Mucosa of rectum (tissue), 2 donors: Measurements from ENCODE around the gene EIF3K.

ENCODE experiments used
- H3K27ac ChIP-seq, 2 donors: one replicate each; pipeline ENCODE4 v1.7.0; 2013; ENCODE audit warnings: inconsistent platforms in 2 of 2, low read depth in 2 of 2, low read length in 2 of 2
- H3K27me3 ChIP-seq, 2 donors: one replicate each; pipeline ENCODE4 v1.7.0; 2013; ENCODE audit warnings: low read length in 2 of 2; ENCODE audit not compliant: control insufficient read depth in 2 of 2, insufficient read depth in 2 of 2
- H3K36me3 ChIP-seq, 2 donors: one replicate each; pipeline ENCODE4 v1.7.0; 2013; ENCODE audit warnings: low read length in 2 of 2; ENCODE audit not compliant: control insufficient read depth in 2 of 2, insufficient read depth in 2 of 2
- H3K4me1 ChIP-seq, 2 donors: one replicate each; pipeline ENCODE4 v1.7.0; 2013; ENCODE audit warnings: low read length in 2 of 2, mild to moderate bottlenecking in 1 of 2; ENCODE audit not compliant: control insufficient read depth in 2 of 2, insufficient read depth in 2 of 2
- H3K4me3 ChIP-seq, 2 donors: one replicate each; pipeline ENCODE4 v1.7.0; 2013; ENCODE audit warnings: low read length in 2 of 2
- H3K9ac ChIP-seq, 2 donors: one replicate each; pipeline ENCODE4 v1.7.0; 2013; ENCODE audit warnings: low read length in 2 of 2, low read depth in 1 of 2, mild to moderate bottlenecking in 1 of 2
- H3K9me3 ChIP-seq, 2 donors: one replicate each; pipeline ENCODE4 v1.7.0; 2013; ENCODE audit warnings: low read length in 2 of 2; ENCODE audit not compliant: control insufficient read depth in 2 of 2
- donor health status: healthy.
- donor health status: Normal muscosa, but diverticular disease.

Gene EIF3K

DNA sequence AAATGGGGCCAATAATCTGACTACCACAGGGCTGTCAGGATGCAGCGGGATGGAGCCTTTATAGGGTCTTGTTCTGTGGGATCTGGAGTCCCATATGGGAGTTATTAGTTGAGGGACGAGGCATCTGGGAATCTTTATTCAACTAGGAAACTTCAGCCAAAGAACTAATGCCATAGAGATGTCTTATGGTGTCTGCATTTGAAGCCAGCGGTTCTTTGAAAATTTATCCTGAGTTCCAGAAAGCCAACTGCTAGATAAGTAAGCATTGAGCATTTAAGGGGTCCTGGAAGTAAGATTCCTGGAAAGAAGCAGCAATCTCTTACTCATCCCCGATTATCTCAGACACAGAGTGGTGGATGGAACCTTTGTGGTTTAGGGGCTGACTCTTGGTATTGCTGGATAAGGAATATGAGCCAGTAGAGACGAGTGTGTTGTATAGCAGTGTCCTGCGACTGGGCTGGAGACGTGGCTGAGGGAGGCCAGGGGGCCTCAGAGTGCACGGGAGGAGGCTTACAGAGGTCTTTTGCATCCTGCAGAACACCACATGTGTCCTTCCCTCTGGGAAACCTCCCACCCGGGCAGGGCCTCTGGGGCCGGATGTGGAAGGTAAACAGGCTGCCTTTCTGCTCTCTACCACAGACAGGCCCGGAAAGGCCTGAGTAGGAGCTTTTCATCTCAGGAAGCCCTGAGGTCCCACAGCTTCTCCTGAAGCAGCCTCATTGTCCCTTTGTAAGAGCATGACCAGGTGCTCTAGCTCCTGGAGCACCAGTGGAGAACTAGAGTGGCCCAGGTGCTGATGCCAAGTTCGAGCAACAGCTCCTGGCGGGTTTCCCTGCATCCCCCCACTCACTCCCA is 57.3 kb downstream of the EIF3K start:
- H3K27me3 ChIP-seq = no peaks in the 10 kb centered on the region
- no peak overlapping the region for H3K4me3 ChIP-seq
- peak overlapping the region in 1 of 2 donors; percentile 28 for H3K9ac ChIP-seq

GRCh38 chr19:38676878-38677646 is 58.1 kb downstream of the EIF3K start:
- H3K27me3 ChIP-seq = no peaks in the 10 kb centered on the region
- peaks cover 7 to 17% of the 10 kb centered on the region in 2 donors for H3K36me3 ChIP-seq
- H3K27ac ChIP-seq = peak overlapping the region; percentile 46 to 60
- no peaks in the 10 kb centered on the region for H3K9me3 ChIP-seq
- no peak overlapping the region for H3K4me3 ChIP-seq
- peaks cover 52 to 68% of the 10 kb centered on the region in 2 donors for H3K4me1 ChIP-seq
- peak overlapping the region in 1 of 2 donors; percentile 28 for H3K9ac ChIP-seq

More for the DNA sequence above, 57.3 kb downstream of the EIF3K start:
- Histone ChIP-seq H3K4me1 (peaks cover 47 to 72% of the 10 kb centered on the region in 2 donors), H3K9me3 (no peaks in the 10 kb centered on the region), H3K27ac (peak overlapping the region; percentile 46 to 60), H3K36me3 (peaks cover 7 to 17% of the 10 kb centered on the region in 2 donors)

GRCh38 chr19:38678217-38678890 is 59.4 kb downstream of the EIF3K start:
- H3K4me3 ChIP-seq = no peak overlapping the region
- H3K9ac ChIP-seq = no peak overlapping the region
- peaks cover 7 to 17% of the 10 kb centered on the region in 2 donors for H3K36me3 ChIP-seq
- H3K27ac ChIP-seq = peak overlapping the region; percentile 73 to 75
- H3K4me1 ChIP-seq = peaks cover 62 to 80% of the 10 kb centered on the region in 2 donors
- no peaks in the 10 kb centered on the region for H3K27me3 ChIP-seq
- no peaks in the 10 kb centered on the region for H3K9me3 ChIP-seq

- peaks cover 65 to 87% of the 10 kb centered on the region in 2 donors for H3K4me1 ChIP-seq
- peaks cover 7 to 17% of the 10 kb centered on the region in 2 donors for H3K36me3 ChIP-seq
- no peaks in the 10 kb centered on the region for H3K27me3 ChIP-seq
- no peaks in the 10 kb centered on the region for H3K9me3 ChIP-seq
- peak overlapping the region in 1 of 2 donors; percentile 20 for H3K9ac ChIP-seq
- peak overlapping the region; percentile 73 to 75 for H3K27ac ChIP-seq
- no peak overlapping the region for H3K4me3 ChIP-seq
Measured at GRCh38 chr19:38678891-38679494, 60.0 kb downstream of the EIF3K start.

- Histone ChIP-seq H3K4me1 (peaks cover 69 to 87% of the 10 kb centered on the region in 2 donors), H3K27ac (peak overlapping the region; percentile 73 to 75), H3K9ac (peak overlapping the region in 1 of 2 donors; percentile 20), H3K9me3 (no peaks in the 10 kb centered on the region), H3K36me3 (peaks cover 7 to 17% of the 10 kb centered on the region in 2 donors), H3K27me3 (no peaks in the 10 kb centered on the region), H3K4me3 (no peak overlapping the region)
Measured at GRCh38 chr19:38679839-38680238, 60.9 kb downstream of the EIF3K start.

DNA sequence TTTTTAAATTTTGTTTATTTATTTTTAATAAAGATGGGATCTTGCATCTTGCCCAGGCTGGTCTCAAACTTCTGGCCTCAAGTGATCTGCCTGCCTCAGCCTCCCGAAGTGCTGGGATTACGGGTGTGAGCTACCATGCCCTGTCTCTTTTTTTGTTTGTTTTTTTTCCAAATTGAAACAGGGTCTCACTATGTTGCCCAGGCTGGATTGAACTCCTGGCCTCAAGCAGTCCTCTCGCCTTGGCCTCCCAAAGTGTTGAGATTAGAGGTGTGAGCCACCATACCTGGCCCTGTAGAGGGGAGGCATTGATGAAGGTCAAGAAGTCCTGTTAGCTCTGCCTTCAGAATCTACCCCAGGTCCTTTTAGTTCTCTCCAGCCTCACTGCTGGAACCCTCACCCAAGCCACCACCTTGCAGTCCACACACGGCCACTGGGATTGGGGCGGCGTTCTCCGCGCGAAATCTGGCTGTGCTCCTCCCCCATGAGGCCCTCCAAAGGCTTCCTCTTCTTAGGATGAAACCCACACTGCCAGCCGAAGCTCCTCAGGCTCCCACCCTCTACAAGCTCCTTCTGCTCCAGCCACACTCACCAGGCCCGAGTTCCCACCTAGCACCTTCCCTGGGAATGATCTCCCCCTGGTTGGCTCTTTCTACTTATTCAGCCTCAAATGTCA is 63.3 kb downstream of the EIF3K start:
- Histone ChIP-seq H3K27me3 (no peaks in the 10 kb centered on the region), H3K4me3 (peak overlapping the region in 1 of 2 donors; percentile 1), H3K9me3 (no peaks in the 10 kb centered on the region), H3K36me3 (peaks cover 5 to 9% of the 10 kb centered on the region in 2 donors), H3K27ac (peak overlapping the region; percentile 94 to 100), H3K9ac (peak overlapping the region; percentile 63 to 87), H3K4me1 (peaks cover 69 to 82% of the 10 kb centered on the region in 2 donors)

- Histone ChIP-seq H3K36me3 (peaks cover 5 to 6% of the 10 kb centered on the region in 2 donors), H3K27ac (peak overlapping the region; percentile 94 to 100), H3K4me3 (peak overlapping the region; percentile 1 to 3), H3K4me1 (peaks cover 67 to 82% of the 10 kb centered on the region in 2 donors), H3K27me3 (no peaks in the 10 kb centered on the region), H3K9ac (peak overlapping the region; percentile 63 to 87), H3K9me3 (no peaks in the 10 kb centered on the region)
Measured at GRCh38 chr19:38682872-38683392, 63.9 kb downstream of the EIF3K start.

GRCh38 chr19:38683393-38684077 is 64.5 kb downstream of the EIF3K start:
- peaks cover 66 to 80% of the 10 kb centered on the region in 2 donors for H3K4me1 ChIP-seq
- H3K4me3 ChIP-seq = peak overlapping the region; percentile 4 to 48
- peaks cover 5 to 6% of the 10 kb centered on the region in 2 donors for H3K36me3 ChIP-seq
- H3K9ac ChIP-seq = peak overlapping the region; percentile 71 to 87
- H3K27ac ChIP-seq = peak overlapping the region; percentile 94 to 100
- no peaks in the 10 kb centered on the region for H3K9me3 ChIP-seq
- no peaks in the 10 kb centered on the region for H3K27me3 ChIP-seq
